IMR-90 (cell line): ENCODE results near the gene SORBS1. TPM values are rescaled to one million over a fixed set of nuclear protein-coding genes. Genes with fewer than 3 reads are reported as not detected.

Source experiments
- ATAC-seq: fragments of 200-7000 bp; cut with Tn5 transposase; 2 replicates; pipeline ENCODE4 v1.9.1; 2020; ENCODE audit warnings: low read depth, mild to moderate bottlenecking, moderate library complexity
- BruUV-seq: library from RNA; stranded (reverse); fragments of 400-500 nt; replicated peaks from 2 replicates; lab custom pipeline; 2021; lab: Mats Ljungman, UMichigan
- CTCF ChIA-PET: fragments of 300-600 bp; formaldehyde crosslinking; extraction: SDS; loops from one replicate; lab custom pipeline; 2021; ENCODE audit warnings: antibody characterized with exemption; lab: Yijun Ruan, JAX
- POLR2A ChIA-PET: fragments of 300-600 bp; sonication (Branson Sonifier 250); formaldehyde crosslinking; loops from one replicate; lab custom pipeline; 2022; ENCODE audit warnings: antibody characterized with exemption; ENCODE audit not compliant: unreplicated experiment; lab: Charles Lee
- DNase-seq: peaks from one replicate; pipeline ENCODE4 v3.0.0; 2013
- H2AFZ ChIP-seq: replicated peaks from 2 replicates; pipeline ENCODE3; 2013; ENCODE audit warnings: low read length, mild to moderate bottlenecking; ENCODE audit not compliant: poor library complexity
- H2AK5ac ChIP-seq: 2 replicates; pipeline ENCODE4 v1.6.1; 2013; ENCODE audit warnings: low read depth, low read length, inconsistent platforms
- H2AK9ac ChIP-seq: replicated peaks from 2 replicates; pipeline ENCODE3; 2013; ENCODE audit warnings: mild to moderate bottlenecking, low read depth, low read length, moderate library complexity; ENCODE audit not compliant: poor library complexity
- H2BK120ac ChIP-seq: 2 replicates; pipeline ENCODE4 v1.6.1; 2013; ENCODE audit warnings: low read depth, low read length, inconsistent platforms
- H2BK15ac ChIP-seq: 3 replicates; pipeline ENCODE4 v1.6.1; 2013; ENCODE audit warnings: low read depth, low read length, inconsistent platforms
- H2BK20ac ChIP-seq: 2 replicates; pipeline ENCODE4 v1.6.1; 2013; ENCODE audit warnings: low read depth, mild to moderate bottlenecking, inconsistent platforms, low read length, moderate library complexity
- H2BK5ac ChIP-seq: 2 replicates; pipeline ENCODE4 v1.6.1; 2013; ENCODE audit warnings: mild to moderate bottlenecking, low read depth, low read length, inconsistent platforms; ENCODE audit not compliant: poor library complexity, severe bottlenecking
- H3K14ac ChIP-seq: replicated peaks from 2 replicates; pipeline ENCODE4 v1.6.1; 2013; ENCODE audit warnings: low read depth, low read length, inconsistent platforms
- H3K18ac ChIP-seq: 2 replicates; pipeline ENCODE4 v1.6.1; 2013; ENCODE audit warnings: low read depth, low read length, control low read depth
- H3K23ac ChIP-seq: 2 replicates; pipeline ENCODE4 v1.6.1; 2013; ENCODE audit warnings: low read depth, low read length, inconsistent platforms
- H3K27ac ChIP-seq: 2 replicates; pipeline ENCODE4 v1.5.1; 2013; ENCODE audit warnings: mild to moderate bottlenecking, control low read depth, low read length; ENCODE audit not compliant: insufficient read depth
- H3K27me3 ChIP-seq: 2 replicates; pipeline ENCODE4 v1.6.1; 2013; ENCODE audit warnings: low read length; ENCODE audit not compliant: control insufficient read depth, insufficient read depth
- H3K36me3 ChIP-seq: 2 replicates; pipeline ENCODE4 v1.6.1; 2013; ENCODE audit warnings: low read length, mixed read lengths; ENCODE audit not compliant: control insufficient read depth, insufficient read depth
- H3K4ac ChIP-seq: 2 replicates; pipeline ENCODE4 v1.6.1; 2013; ENCODE audit warnings: low read depth, low read length, inconsistent platforms
- H3K4me1 ChIP-seq: 2 replicates; pipeline ENCODE4 v1.6.1; 2013; ENCODE audit warnings: low read length, mixed read lengths; ENCODE audit not compliant: control insufficient read depth, insufficient read depth
- H3K4me2 ChIP-seq: 2 replicates; pipeline ENCODE4 v1.6.1; 2013; ENCODE audit warnings: low read depth, mild to moderate bottlenecking, control low read depth, low read length, moderate library complexity
- H3K4me3 ChIP-seq: 2 replicates; pipeline ENCODE4 v1.5.1; 2013; ENCODE audit warnings: low read depth, mild to moderate bottlenecking, control low read depth, low read length, moderate library complexity; ENCODE audit not compliant: insufficient read depth
- H3K56ac ChIP-seq: 2 replicates; pipeline ENCODE4 v1.6.1; 2013; ENCODE audit warnings: low read length, inconsistent platforms; ENCODE audit not compliant: insufficient read depth; ENCODE audit errors: extremely low read depth
- H3K79me1 ChIP-seq, 2 experiments: 2 replicates each; pipeline ENCODE4 v1.6.1; 2013; ENCODE audit warnings: low read length in 2 of 2, inconsistent platforms in 1 of 2, low read depth in 1 of 2
- H3K9ac ChIP-seq: 2 replicates; pipeline ENCODE4 v1.6.1; 2013; ENCODE audit warnings: low read depth, low read length, control low read depth
- H3K9me1 ChIP-seq: 2 replicates; pipeline ENCODE4 v1.6.1; 2013; ENCODE audit warnings: low read length, inconsistent platforms; ENCODE audit not compliant: insufficient read depth
- H3K9me3 ChIP-seq: 2 replicates; pipeline ENCODE4 v1.6.1; 2013; ENCODE audit warnings: low read length; ENCODE audit not compliant: control insufficient read depth, insufficient read depth
- H4K20me1 ChIP-seq: 2 replicates; pipeline ENCODE4 v1.6.1; 2013; ENCODE audit warnings: low read length, inconsistent platforms; ENCODE audit not compliant: insufficient read depth
- H4K5ac ChIP-seq: 2 replicates; pipeline ENCODE4 v1.6.1; 2013; ENCODE audit warnings: mild to moderate bottlenecking, low read depth, low read length, control low read depth
- H4K8ac ChIP-seq, 2 experiments: 2 replicates each; pipeline ENCODE4 v1.6.1; 2013; ENCODE audit warnings: low read depth in 2 of 2, low read length in 2 of 2, control low read depth in 1 of 2, inconsistent platforms in 1 of 2
- H4K91ac ChIP-seq: 2 replicates; pipeline ENCODE4 v1.6.1; 2013; ENCODE audit warnings: low read depth, low read length, inconsistent platforms; ENCODE audit not compliant: insufficient read depth
- BHLHE40 ChIP-seq: fragments of 150-350 bp; IDR thresholded peaks from 2 replicates; pipeline ENCODE4 v1.6.1; 2016; ENCODE audit warnings: mild to moderate bottlenecking, low read depth, low read length
- CEBPB ChIP-seq: IDR thresholded peaks from 2 replicates; pipeline ENCODE4 v1.6.1; 2012; ENCODE audit warnings: low read depth, low read length, improper control_type of control experiment
- CHD1 ChIP-seq: IDR thresholded peaks from 2 replicates; pipeline ENCODE4 v1.6.1; 2012; ENCODE audit warnings: low read depth, low read length, improper control_type of control experiment
- FOS ChIP-seq: fragments of 150-350 bp; IDR thresholded peaks from 2 replicates; pipeline ENCODE4 v1.6.1; 2016; ENCODE audit warnings: low read depth, low read length
- MAFK ChIP-seq: IDR thresholded peaks from 2 replicates; pipeline ENCODE4 v1.6.1; 2012; ENCODE audit warnings: low read depth, low read length, improper control_type of control experiment
- MAZ ChIP-seq: IDR thresholded peaks from 2 replicates; pipeline ENCODE4 v1.6.1; 2012; ENCODE audit warnings: low read depth, mild to moderate bottlenecking, low read length, improper control_type of control experiment, moderate library complexity, borderline replicate concordance
- MXI1 ChIP-seq: IDR thresholded peaks from 2 replicates; pipeline ENCODE4 v1.6.1; 2012; ENCODE audit warnings: low read depth, mild to moderate bottlenecking, low read length, moderate library complexity, borderline replicate concordance
- NFE2L2 ChIP-seq: fragments of 150-350 bp; IDR thresholded peaks from 2 replicates; pipeline ENCODE4 v1.6.1; 2016; ENCODE audit warnings: low read depth, mild to moderate bottlenecking, low read length
- POLR2A ChIP-seq: IDR thresholded peaks from 2 replicates; pipeline ENCODE4 v1.6.1; 2012; ENCODE audit warnings: mild to moderate bottlenecking, low read depth, low read length
- RAD21 ChIP-seq: IDR thresholded peaks from 2 replicates; pipeline ENCODE4 v1.6.1; 2012; ENCODE audit warnings: low read length, improper control_type of control experiment
- RCOR1 ChIP-seq: IDR thresholded peaks from 2 replicates; pipeline ENCODE4 v1.6.1; 2012; ENCODE audit warnings: mild to moderate bottlenecking, low read length, improper control_type of control experiment; ENCODE audit not compliant: insufficient replicate concordance
- RFX5 ChIP-seq: IDR thresholded peaks from 2 replicates; pipeline ENCODE4 v1.8.0; 2012; ENCODE audit warnings: low read depth, mild to moderate bottlenecking, low read length, moderate library complexity
- SMC3 ChIP-seq: fragments of 150-350 bp; IDR thresholded peaks from 2 replicates; pipeline ENCODE4 v1.6.1; 2016; ENCODE audit warnings: low read depth, mild to moderate bottlenecking, antibody characterized with exemption, low read length, moderate library complexity
- dilution Hi-C: fragments of 300-500 bp; cut with HindIII; formaldehyde crosslinking; loops from one replicate; pipeline ENCODE4 v1.14.3; 2018; ENCODE audit warnings: low sequenced_read_pairs; ENCODE audit not compliant: unreplicated experiment
- in situ Hi-C: fragments of 300-500 bp; cut with MboI; formaldehyde crosslinking; loops from 3 replicates; pipeline ENCODE4 v1.14.3; 2019; ENCODE audit warnings: low sequenced_read_pairs, inconsistent platforms, mixed read lengths
- intact Hi-C: fragments of 100-400 bp; cut with micrococcal nuclease; formaldehyde crosslinking; loops from 2 replicates; pipeline ENCODE4 v1.10.0; 2022
- polyA plus RNA-seq, 3 experiments: library from polyadenylated mRNA; depleted of rRNA; stranded (reverse); fragments of >200 nt; gene quantifications; 2 replicates each; pipeline ENCODE4 v1.2.3, GENCODE V29; 2012; ENCODE audit warnings: low replicate concordance in 1 of 3
- total RNA-seq: library from RNA; depleted of rRNA; stranded (reverse); fragments of >200 nt; gene quantifications from 2 replicates; pipeline ENCODE4 v1.2.3, GENCODE V29; 2012
- TF ChIP-seq, protein P1 (sequence below): conservative IDR thresholded peaks from 2 replicates; pipeline ENCODE4 v1.5.1; 2012; ENCODE audit warnings: mild to moderate bottlenecking, low read depth, low read length, improper control_type of control experiment
- TF ChIP-seq, protein P2 (sequence below): fragments of 150-350 bp; IDR thresholded peaks from 2 replicates; pipeline ENCODE4 v1.6.1; 2017; ENCODE audit warnings: mild to moderate bottlenecking, antibody characterized with exemption, low read length, low read depth
- TF ChIP-seq, protein P3 (sequence below): fragments of 150-350 bp; IDR thresholded peaks from 2 replicates; pipeline ENCODE4 v1.6.1; 2016; ENCODE audit warnings: low read depth, mild to moderate bottlenecking, low read length, moderate library complexity, borderline replicate concordance

Gene SORBS1
- total and polyA plus RNA-seq, 2 of the 4 experiments (the other 2 are of a cell fraction) = 0.18 to 0.32 TPM

DNA sequence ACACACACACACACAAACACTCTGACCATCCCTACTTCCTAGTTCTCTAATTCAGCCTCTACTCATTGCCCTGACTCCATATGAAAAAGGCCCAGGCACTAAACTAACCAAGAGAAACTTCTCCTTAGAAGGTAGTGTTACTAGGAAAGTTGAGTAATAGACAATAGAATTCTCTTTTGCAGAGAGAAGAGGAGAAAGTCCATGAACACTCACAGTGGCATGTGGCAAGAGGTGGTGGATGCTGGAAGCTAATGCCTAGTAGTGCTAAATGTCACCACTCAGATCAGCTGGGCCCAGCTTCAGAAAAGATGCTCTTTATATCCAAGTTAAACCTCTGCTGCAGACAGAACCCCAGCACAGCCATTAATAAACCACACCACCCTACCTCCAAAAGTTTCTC, 58.2 kb downstream of the SORBS1 start:
- Histone ChIP-seq H2AFZ (no peak overlapping the region), H2BK15ac (no peak overlapping the region), H3K4me3 (no peak overlapping the region), H2BK120ac (no peak overlapping the region), H3K4ac (no peak overlapping the region), H3K9me3 (no peaks in the 10 kb centered on the region), H4K20me1 (no peaks in the 10 kb centered on the region), H3K18ac (no peak overlapping the region), H2AK5ac (no peak overlapping the region), H4K5ac (no peak overlapping the region), H3K56ac (no peak overlapping the region), H3K27me3 (no peaks in the 10 kb centered on the region), H3K79me1 (no peaks in the 10 kb centered on the region), H3K23ac (no peak overlapping the region), H3K14ac (no peak overlapping the region), H2AK9ac (no peak overlapping the region), H3K9me1 (no peaks in the 10 kb centered on the region), H3K4me2 (no peak overlapping the region), H2BK20ac (no peak overlapping the region), H2BK5ac (peak overlapping the region; percentile 45), H3K4me1 (no peaks in the 10 kb centered on the region), H3K27ac (no peak overlapping the region), H4K91ac (no peak overlapping the region), H3K36me3 (no peaks in the 10 kb centered on the region), H4K8ac (no peak overlapping the region), H3K9ac (no peak overlapping the region)
- intact Hi-C loops = no loop called here
- dilution Hi-C loops = no loop called here
- TF ChIP-seq, protein P1, sequence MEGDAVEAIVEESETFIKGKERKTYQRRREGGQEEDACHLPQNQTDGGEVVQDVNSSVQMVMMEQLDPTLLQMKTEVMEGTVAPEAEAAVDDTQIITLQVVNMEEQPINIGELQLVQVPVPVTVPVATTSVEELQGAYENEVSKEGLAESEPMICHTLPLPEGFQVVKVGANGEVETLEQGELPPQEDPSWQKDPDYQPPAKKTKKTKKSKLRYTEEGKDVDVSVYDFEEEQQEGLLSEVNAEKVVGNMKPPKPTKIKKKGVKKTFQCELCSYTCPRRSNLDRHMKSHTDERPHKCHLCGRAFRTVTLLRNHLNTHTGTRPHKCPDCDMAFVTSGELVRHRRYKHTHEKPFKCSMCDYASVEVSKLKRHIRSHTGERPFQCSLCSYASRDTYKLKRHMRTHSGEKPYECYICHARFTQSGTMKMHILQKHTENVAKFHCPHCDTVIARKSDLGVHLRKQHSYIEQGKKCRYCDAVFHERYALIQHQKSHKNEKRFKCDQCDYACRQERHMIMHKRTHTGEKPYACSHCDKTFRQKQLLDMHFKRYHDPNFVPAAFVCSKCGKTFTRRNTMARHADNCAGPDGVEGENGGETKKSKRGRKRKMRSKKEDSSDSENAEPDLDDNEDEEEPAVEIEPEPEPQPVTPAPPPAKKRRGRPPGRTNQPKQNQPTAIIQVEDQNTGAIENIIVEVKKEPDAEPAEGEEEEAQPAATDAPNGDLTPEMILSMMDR = no peak
- TF ChIP-seq FOS (no peak), RCOR1 (no peak), CHD1 (no peak), MAZ (no peak), MXI1 (no peak), RAD21 (no peak), SMC3 (no peak), BHLHE40 (no peak), CEBPB (no peak), POLR2A (no peak), NFE2L2 (no peak), MAFK (no peak), RFX5 (no peak)
- TF ChIP-seq, protein P2, sequence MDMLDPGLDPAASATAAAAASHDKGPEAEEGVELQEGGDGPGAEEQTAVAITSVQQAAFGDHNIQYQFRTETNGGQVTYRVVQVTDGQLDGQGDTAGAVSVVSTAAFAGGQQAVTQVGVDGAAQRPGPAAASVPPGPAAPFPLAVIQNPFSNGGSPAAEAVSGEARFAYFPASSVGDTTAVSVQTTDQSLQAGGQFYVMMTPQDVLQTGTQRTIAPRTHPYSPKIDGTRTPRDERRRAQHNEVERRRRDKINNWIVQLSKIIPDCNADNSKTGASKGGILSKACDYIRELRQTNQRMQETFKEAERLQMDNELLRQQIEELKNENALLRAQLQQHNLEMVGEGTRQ = no peak
- TF ChIP-seq, protein P3, sequence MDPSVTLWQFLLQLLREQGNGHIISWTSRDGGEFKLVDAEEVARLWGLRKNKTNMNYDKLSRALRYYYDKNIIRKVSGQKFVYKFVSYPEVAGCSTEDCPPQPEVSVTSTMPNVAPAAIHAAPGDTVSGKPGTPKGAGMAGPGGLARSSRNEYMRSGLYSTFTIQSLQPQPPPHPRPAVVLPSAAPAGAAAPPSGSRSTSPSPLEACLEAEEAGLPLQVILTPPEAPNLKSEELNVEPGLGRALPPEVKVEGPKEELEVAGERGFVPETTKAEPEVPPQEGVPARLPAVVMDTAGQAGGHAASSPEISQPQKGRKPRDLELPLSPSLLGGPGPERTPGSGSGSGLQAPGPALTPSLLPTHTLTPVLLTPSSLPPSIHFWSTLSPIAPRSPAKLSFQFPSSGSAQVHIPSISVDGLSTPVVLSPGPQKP = no peak
- ChIA-PET CTCF (no interaction called here), POLR2A (no interaction called here)
- ATAC-seq = no peak
- in situ Hi-C loops = no loop called here
- BruUV-seq = no TSS peak
- no peak for DNase-seq
